GM18867 (cell line): ENCODE results near the gene RTP3.
"Not testable (repeated sequence)": the region's sequence is repeated elsewhere in the genome, so short reads cannot be mapped to it uniquely, and the experiment has no call there.

Source experiments
- ATAC-seq: cut with Tn5 transposase; IDR thresholded peaks from one replicate; pipeline ENCODE4 v1.9.1; 2021; ENCODE audit warnings: mild to moderate bottlenecking, moderate library complexity; ENCODE audit not compliant: unreplicated experiment

The RTP3 gene

DNA sequence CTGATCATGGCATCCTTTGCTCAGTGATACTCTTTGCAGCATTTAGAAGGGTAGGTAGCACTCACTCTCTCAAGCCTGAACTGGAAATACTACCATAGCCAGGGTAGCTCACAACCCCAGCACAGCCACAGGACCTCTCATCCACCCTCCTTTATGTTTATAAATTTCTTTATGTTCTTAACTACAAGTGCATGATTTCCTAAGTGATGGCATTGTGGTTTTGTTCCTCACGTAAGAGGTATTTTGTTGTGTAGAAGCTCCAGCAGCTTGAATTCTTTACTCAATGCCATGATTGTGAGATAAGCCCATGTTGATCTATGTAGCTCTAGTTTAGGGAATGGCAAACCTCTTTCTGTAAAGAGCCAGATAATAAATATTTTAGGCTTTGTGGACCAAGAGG is 7.9 kb upstream of the RTP3 start:
- ATAC-seq, result no peak

DNA sequence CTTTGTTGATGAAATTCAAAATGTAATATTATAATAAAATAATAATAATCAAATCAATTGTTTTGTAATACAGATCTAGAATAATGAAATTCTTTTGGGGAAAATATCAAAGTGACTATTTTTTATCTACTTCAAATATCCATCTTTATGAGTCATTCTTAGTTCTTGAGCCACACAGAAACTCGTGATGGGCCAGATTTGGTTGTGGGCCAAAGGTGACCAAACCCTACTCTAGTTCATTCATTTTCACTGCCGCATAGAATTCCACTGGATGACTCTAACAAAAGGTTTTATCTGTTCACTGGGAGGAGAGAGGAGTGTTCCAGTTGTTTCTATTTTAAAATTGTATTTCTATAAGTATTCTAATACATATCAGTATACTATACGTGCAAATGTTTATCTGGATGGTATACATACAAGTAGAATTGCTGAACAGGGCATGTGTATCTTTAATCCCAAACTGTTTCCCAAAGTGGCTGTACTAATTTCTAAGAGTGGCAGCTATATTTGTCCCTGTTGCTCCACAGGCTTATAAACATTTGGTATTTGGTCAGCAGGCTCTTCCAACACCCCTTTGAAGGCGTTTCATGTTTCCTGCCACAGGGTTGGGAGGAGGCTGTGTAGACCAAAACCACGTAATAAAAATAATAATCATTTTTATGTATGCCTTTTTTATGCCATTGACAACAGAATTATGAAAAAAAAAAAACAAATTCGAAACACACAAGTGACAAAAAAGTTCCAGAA is 7.3 kb upstream of the RTP3 start:
- no peak for ATAC-seq

DNA sequence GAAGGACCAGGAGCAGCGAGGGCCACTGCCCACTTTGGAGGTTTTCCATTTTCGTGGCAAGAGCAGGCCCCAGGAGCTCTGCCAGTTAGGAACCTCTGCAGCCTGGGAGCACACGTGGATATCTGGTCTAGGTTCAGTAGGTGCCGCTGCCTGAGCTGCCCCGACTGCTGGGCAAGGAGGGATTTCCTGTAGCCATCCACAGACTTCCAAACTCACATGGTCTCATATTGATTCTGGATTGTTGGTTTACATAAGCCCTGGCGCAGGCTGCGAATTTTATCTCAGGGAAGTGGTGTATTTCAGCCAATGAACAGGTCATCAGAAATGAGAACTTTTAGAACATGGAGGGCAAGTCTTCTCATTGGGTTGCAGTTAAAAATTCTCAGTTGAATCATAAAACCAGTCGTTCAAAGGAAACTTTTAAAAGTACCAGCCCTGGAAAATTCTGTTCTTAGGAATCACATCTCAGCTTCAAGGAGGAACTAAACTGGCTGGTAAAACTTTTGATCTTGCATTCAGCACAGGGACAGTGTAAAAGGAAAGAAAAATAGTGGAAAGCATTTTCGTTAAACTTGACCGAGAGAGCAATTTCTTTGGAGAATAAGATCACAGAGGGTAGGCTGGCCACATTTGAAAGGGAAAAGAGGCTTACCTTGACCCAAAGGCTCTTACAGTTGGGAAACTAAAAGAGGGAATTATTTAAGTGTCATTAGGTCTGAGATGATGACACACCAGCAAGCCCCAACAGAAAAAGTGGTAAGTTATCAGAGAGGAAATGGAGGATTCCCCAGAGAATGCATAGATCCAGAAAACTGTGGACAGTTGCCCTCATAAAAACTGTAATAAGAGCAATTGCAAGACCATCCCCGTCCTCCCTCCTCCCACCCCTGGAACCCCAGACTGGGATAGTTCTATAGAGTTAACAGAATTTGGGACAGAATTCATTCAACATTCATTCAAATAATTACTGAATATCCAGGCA is 6.4 kb upstream of the RTP3 start:
- no peak for ATAC-seq

DNA sequence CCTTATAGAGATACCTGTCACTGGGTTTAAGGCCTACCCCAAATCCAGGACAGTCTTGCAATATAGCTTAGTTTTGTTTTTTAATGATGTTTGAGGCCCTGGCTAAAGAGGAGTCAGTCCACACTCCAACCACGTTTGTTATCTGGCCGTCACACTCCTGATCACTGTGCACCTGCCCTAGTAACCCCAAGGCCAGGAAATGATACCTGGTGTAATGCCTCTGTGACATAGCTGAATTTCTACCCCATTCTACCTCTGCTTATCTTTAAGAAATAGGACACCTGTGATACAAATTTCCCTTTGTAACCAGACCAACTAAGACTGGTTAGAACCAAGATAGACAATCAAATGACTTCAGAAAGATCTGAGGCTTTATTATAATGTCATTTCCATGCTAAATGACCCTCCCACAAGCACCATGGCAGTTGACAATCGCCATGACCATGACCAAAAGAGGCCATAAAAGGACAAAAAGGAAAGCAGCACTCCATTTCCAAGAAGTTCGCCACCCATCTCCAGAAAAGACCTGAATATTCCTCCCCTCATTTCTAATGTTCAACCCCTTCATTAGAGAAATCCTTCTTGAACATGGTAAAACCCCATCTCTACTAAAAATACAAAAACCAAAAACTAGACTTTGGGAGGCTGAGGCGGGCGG is 4.8 kb upstream of the RTP3 start:
- ATAC-seq, result no peak

DNA sequence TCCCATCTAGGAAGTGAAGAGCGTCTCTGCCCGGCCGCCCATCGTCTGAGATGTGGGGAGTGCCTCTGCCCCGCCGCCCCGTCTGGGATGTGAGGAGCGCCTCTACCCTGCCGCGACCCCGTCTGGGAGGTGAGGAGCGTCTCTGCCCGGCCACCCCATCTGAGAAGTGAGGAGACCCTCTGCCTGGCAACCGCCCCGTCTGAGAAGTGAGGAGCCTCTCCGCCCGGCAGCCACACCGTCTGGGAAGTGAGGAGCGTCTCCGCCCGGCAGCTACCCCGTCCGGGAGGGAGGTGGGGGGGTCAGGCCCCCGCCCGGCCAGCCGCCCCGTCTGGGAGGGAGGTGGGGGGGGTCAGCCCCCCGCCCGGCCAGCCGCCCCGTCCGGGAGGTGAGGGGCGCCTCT is 3.3 kb upstream of the RTP3 start:
- ATAC-seq, result not testable (repeated sequence)

DNA sequence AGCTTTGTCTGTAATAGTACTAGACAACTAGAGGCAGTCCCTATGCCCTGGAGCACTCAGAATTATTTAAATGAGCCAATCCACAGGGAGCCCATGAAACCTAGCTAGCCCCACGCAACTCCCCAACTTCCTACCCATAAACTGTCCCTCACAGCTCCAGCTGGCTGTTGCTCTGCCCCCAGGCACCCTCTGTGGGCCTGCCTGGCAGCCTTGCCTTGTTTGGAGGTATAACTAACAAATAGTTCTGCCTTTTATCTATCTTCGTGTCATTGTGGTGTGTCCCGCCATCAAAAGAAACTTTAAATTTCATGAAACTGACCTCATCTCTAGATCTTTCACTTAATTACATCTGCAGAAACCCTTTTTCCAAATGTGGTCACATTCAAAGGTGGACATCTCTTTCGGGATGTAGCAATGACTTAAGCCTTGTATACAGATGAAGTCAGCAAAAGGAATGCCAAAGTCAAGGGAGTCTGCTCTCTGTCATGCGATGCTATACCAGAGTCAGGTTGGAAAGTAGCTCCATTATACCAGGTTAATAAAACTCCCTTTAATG is 1.8 kb upstream of the RTP3 start:
- ATAC-seq, result no peak

DNA sequence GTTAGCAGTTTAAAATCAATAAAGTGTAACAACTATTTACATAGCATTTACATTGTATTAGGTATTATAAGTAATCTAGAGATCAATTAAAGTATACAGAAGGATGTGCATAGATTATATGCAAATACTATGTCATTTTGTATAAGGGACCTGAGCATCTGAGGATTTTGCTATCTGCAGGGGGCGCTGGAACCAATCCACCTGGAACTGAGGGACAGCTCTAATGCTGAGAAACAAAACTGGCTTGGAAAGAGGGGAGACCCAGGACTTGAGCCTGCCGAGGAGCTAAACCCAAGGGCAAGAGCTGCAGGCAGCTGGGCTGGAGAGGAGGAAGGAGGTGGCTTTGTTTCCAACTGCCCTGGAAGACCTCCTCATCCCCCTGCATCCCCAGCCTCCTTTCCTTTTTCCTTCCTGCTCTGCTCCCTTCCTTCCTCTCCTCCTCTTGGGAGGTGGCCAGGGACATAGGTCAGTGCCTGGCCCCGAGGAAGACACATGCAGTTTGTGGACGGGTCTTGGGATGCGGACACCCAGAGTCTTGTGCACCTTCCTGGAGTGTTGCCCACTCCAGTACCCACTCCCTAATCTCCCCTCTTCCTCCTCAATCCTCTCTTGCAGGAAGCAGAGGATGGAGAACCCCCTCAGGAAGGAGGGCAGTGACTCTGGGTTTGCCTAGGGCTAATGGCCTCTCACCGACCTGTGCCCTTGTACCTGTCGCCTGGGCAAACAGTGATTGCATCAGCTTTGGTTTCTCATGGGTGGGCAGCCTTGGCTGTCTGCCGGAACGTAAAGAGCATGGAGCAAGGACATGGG is 825 bp upstream of the RTP3 start:
- ATAC-seq, result no peak

DNA sequence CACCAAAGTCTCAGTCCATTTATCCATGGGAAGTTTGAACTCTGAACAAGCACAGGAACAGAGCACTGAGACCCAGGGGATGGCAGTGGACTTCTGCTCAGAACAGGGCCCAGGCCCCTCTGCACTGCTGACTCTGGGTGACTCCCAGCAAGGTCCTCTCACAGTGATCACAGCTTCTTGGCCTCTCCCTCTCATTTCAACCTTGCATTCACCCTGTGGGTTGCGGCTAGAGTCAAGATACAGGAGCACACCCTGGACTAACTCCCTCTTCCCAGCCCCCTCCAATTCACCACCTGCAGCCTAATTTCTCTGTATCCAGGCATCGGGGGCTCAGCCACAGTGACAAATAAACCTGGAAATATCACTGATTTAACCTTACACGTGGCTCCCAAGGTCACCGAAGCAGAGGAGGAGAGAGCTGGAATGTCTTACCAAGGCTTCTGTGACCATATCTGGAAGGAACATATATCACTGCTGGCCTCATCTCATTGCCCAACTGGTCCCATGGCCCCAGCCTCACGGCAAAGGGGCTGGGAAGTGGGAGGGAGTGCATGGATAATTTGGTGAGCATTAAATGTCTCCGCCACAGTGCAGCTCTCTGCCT is 1.2 kb downstream of the RTP3 start:
- no peak for ATAC-seq

DNA sequence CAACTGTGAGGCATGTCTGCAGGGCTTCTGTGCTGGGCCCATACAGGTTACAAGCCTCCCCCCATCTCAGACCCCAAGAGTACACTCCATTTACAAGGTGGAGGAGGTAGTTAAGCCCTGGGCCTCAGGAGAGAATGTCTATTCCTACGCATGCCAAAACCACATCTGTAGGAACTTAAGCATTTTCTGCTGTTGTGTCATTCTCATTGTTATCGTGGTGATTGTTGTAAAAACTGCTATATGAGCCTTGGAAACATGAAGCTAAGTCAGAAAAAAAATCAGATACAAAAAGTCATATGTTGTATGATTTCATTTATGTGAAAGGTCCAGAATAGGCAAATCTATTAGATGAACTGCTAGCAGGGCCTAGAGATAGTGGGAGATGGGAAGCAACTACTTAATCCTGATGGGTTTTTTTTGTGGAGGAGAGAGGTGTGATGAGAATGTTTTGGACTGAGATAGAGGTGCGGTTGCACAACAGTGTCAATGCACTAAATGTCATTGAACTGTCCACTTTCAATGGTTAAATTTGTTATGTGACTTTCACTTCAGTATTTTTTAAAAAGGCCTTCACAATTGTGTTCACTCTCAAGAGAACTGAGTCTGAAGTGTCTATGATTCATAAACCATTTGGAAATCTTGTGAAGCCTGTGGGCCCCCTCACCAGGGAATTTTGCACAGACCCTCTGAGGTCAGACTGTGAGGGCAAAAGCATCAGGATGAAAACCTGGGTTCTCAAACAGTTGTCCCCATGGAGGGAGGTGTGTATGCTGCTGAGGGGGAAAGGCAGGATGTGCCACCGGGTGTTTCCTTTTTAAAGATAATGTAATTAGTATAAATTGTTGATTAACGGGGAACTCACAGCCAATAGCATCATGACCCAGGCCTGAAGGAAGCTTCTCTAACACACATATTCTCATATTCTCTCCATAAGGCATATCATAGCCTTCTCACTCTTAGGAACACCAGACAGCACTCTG is 3.2 kb downstream of the RTP3 start:
- ATAC-seq, result no peak

DNA sequence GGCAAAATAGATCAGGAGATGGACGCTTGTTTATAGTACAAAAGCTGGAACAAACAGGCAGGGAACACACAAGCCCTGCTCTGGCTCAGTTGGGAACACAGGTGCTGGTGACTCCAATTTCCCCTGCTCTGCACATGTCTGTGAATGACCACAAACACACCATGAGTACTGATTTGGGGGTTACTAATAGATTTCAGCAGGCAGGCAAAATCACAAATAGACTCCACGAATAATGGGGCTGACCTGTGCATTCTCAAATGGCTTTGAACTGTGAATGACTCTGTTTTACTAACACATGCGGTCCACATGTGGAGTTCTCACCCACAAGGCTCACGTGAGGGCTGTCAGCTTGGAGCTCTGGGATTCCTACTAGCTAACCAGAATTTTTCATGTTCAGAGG is 3.9 kb downstream of the RTP3 start:
- ATAC-seq, result no peak

DNA sequence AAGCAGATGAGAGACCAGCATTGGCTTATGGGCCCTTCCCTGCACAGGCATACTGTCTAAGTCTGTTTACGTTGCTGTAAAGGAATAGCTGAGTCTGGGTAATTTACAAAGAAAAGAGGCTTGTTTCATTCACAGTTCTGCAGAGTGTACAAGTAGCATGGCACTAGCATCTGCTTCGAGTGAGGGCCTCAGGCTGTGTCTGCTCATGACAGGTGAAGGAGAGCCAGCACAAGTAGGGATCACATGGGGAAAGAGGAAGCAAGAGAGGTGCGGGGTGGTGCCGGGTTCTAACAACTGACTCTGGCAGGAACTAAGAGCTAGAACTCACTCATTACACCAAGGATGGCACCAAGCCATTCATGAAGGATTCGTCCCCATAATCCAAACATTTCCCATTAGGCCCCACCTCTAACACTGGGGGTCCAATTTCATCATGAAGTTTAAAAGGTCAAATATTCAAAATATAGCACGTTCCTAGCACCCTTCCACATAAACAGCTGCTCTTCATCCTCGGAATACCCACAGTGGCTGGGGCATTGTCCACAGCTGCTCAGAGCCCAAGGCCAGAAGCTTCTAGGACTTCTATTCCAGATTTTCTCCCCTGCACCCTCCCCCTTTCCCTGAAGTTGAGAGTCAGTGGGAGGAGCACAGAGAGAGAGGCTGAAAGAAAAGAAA is 5.6 kb downstream of the RTP3 start:
- no peak for ATAC-seq

DNA sequence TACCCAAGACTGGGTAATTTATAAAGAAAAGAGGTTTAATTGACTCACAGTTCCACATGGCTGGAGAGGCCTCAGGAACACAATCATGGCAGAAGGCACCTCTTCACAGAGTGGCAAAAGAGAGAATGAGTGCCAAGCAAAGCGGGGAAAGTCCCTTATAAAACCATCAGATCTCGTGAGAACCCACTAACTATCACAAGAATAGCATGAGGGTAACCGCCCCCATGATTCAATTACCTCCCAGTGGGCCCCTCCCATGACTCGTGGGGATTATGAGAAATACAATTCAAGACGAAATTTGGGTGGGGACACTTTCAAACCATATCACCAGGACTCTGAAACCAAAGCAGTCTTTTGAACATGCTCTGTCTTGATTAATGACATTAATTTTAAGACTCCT is 7.0 kb downstream of the RTP3 start:
- no peak for ATAC-seq

DNA sequence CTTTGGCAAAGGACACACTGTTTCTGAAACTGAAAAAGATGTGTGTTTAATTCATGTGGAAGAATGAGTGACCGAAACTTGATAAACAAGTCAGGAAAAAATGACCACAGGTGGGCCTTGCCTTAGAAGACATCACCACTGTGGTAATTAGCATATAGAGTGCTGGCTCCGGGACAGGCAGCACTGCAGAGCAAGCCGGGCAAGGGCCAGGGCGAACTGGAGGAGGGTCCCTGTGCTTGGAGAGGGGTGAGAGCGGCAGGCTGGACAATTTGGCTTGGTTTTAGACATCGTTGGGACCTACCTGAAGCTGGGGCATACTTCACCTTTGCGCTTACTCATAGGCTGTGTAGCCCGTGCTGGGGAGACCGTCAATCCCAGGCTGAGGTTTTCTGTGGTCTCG is 8.2 kb downstream of the RTP3 start:
- ATAC-seq, result no peak

DNA sequence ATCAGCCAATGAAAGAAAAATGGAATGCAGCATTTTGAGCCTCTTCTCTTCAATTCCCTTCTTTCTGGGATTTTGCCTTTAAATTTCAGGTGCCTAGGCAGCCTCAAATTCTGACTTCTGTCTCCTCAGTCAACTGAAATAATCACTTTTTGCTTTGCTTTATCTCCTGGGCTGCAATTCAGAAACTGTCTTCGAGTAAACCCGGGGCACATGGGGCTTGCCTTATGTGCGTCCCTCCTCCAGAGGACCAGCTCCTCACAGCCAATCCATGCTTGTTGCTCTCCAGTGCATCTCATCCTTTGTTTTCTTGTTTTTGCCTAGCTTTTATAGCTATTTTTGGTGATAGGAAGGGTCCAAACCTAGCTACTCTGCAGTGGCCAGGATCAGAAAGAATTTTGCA is 8.8 kb downstream of the RTP3 start:
- ATAC-seq, result no peak

DNA sequence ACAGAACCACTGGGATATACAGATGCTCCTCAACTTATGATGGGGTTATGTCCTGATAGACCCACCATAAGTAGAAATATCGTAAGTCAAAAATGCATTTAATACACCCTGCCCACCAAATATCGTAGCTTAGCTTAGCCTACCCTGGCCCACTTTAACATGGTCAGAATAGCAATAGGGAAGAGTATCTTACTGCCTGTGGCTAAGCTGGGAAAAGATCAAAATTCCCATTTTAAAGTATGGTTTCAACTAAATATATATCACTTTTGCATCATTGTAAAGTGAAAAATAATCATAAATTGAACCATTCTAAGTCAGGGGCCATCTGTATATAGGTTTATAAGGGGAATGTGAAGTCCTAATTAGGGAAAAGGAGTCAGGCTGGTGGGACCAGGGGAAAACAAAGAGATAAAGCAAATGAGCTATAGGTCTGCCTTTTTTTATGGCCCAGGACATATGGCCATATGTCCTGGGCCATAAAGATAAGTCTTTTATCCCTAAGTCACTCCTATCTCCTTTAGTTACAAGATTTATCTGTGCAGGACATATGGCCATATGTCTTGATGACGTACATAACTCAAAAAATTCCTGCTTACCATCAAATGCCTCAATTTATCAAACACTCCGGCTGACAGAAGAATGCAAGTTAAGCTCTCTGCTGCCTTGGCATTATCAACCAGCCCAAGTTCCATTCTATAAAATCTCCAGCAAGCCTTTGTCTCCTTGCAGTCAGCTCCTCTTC is 11.2 kb downstream of the RTP3 start:
- no peak for ATAC-seq

DNA sequence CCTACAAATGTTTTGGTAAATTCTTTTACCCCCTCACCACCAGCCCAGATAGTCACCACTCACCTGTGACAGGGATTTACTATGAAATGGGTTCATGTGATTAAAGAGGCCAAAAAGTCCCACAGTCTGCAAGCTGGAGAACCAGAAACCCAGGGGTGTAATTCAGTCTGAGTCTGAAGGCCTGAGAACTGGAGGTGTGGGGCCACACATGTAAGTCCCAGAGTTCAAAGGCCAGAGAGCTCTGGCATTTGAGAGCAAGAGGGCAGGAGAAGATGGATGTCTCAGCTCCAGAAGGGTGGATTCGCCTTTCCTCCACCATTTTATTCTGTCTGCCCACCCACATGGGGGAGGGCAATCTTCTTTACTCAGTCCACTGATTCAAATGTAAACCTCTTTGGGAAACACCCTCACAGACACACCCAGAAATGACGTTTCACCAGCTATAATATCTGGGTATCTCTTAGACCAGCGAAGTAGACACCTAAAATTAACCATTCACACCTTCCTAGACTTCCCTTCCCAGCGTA is 11.9 kb downstream of the RTP3 start:
- ATAC-seq, result no peak

DNA sequence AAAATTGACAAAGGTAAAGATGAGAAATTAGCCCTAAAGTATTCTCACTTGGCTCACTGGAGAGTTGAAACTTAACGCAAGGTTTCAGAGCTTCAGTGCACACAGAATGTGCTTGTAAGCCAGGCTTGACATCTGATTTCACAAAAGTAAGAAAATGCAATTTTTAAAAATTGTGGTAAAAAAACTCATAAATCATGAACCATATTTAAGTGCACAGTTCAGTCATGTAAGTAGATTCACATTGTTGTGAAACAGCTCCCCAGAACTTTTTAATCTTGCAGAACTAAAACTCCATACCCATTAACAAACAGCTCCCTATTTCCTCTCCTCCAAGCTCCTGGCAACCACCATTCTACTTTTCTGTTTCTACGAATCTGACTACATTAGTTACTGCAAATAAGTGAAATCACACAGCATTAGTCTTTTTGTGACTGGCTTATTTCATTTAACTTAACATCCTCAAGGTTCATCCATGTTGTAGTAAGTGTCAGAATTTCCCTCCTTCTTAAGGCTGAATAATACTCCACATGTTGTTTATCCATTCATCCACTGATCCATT is 14.5 kb downstream of the RTP3 start:
- no peak for ATAC-seq
